Left renal cortex interstitium (tissue), 4 donors: ENCODE data around the gene LSM10. TPM values are rescaled to one million over a fixed set of nuclear protein-coding genes. Genes with fewer than 3 reads are reported as not detected.

Experiments used
- DNase-seq, 4 donors: peaks; one replicate each; pipeline ENCODE4 v3.0.0-alpha.2; 2013; ENCODE audit warnings: low read depth in 4 of 4, low spot score in 2 of 4, missing footprints in 1 of 4
- polyA plus RNA-seq, 4 donors: library from polyadenylated mRNA; unstranded; fragments of 120-200 nt; gene quantifications; one replicate each; pipeline ENCODE4 v1.2.1, GENCODE V29; 2013; ENCODE audit not compliant: insufficient read length in 4 of 4

The LSM10 gene
- polyA plus RNA-seq, 4 donors = 24.3 to 32.2 (median 26.0) TPM

DNA sequence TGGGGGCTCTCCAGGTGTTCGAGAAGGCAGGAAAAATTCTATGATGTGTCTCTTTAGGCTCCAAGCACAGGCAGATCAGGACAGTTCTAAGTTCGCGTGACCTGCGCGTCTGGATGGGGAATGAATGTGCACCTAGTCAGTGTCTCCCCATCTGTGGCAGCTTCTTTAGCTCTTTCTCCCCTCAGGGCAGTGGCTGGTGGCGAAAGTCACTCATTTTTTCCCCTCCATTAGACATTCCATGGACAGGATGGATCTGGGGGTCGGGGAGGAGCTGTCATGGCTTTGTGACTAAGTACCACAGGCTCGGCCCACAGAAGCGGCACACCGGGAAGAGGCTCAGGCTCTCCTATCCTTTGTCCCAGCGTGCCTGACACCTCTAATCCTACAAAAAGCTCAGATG, 43.2 kb downstream of the LSM10 start:
- no peak for DNase-seq

DNA sequence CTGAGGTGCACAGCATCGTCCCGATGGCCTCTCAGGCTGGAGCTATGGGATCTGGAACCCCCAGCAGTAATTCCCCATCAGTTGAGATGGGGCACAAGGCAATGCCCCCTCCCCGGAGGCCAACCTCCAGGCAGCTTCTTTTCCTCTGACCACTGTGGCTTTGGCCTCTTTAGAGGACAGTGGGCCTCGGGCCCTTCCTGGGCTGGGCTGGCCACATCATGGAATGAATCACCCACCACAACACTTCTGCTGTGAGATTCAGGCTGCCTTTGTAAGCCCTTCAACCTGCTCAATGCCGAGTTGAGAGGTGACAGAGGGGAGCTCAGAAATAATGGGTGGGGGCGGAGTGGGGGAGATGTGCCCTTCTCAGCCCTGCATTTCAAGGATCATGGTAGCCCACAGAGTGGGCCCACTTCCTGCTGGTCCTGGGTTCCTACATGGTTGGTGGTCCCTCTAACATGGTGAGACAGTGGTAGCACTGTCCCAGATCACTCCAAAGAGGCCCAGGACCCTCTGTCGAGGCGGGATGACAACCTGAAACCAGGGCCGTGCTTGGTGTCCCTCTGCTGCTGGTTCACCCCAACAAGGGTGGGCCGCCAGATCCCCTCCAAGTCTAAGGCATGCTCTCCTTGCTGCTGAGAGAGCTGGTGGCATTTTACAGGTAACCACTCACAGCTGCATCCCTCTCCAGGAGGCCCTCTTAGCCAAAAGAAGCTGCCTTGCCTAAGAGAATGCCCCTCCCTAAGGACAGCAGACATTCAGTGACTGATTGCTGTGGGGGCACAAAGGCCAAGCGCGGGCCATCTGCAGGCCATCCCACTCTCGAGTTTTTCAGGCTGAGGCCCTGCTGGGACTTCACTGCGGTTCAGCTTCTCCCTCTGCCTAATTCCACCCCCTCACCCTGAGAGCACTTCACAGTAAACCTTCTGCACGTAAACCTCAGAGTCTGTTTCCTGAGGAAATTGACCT, 44.5 kb downstream of the LSM10 start:
- no peak for DNase-seq

DNA sequence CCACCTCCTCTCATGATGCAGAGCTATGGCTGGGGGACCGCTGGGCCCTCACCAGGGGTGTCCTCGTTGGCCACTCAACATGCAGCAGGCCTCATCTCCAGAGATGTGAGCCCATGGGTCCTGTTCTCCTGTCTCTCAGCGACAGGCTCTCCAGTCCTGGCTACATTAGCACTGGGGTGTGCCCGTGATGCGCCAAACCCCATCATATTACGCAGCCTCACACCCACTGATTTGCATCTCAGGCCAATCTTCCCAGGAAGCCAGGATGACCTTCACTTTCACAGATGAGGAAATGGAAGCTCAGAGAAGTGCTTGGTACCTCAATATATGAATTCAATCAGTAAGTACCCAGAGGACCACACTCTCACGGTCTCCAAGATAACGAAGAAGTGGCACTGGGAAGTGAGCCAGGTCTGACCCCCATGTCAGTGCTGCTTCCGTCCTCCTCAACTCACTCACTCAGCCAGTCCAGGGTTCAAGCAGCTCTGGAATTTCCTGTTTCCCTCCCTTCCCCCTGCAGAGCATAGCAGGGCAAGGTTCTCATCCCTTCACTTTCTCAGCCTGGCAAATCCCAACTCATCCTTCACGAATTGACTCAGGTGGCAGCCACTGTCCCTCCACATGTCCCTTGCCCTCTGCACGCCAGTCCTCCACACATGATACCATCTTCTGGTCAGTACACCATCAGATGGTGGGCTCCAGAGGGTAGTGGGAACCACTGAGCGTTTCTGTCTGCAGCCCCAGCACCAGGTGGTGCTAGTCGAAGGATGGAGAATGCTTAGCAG, 45.4 kb downstream of the LSM10 start:
- DNase-seq = no peak

DNA sequence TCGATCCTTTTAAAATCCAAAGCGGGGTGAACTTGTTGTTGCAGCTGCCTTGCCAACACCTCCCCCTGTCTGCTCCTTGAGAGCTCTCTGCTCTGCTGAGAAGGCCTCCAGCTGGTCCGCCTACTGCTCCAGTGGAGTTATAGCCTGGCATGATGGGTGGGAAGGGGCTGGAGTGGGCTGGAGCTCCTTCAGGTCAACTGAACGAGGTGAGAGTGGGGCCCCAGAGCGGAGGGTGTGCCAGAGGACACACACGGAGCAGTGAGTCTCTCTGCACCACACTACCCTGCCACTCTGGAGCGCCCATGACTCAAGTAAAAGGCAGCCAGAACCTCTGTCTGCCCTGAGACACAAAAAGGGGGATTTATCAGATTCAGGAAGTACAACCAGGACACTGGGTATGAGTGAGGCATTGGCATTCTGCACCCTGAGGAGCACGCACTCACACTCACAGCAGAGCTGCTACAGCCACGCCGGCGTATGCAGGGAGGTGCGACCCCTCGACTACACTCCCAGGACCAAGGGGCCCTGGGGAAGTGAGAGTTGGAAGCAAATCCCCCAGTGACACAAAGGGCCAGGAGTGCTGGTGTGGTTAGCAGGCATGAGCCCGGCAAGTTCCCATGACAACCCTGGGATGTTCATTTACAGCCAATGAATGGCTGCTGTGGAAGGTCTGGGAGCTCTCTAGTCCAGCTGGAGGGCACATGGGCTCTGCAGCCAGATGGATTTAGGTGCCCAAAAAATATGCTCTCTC, 46.3 kb downstream of the LSM10 start:
- no peak for DNase-seq

DNA sequence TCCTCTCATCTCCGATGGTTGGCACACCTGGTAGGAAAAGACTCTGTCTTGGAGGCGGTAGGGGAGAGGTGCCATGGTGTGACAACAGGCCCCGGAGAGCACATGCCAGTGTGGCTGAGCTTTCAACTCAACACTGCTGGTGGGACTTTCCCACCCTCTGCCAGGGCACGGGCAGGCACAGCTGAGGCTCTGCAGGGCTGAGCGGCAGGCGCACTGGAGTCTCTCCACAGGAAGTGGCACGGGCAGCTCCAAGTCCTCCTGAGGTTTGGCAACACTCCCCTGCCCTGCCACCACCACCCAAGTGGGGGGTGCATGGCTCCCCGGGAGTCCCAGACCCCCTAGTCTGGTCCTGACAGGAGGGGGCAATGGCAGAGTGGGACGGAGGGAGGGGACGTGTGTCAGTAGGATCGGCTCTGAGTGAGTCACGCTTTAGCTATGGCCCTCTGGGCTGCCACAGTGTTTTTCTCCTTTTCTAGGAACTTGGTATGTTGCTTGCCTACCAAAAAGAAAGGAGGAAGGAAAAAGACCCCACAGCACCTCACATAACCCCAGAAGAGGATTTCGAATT, 47.0 kb downstream of the LSM10 start:
- no peak for DNase-seq

DNA sequence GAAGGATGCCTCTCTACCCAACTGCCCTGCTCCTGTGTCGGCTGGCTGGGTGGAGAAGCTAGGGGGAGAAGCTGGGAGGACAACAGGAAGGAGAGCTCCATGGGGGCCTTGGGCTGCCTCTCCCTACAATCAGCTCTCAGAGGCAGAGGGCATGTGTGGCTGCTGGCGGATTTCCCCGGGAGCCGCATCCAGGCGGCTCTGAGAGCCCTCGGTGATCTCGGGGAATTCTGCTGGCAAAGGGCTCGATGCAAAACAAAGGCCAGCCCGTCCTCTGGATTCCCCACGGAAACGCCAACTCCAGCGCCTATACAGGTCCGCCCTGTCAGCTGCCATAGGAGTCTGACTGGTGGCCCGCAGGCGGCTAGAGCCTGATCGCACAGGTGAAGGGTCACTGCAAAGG, 47.9 kb downstream of the LSM10 start:
- no peak for DNase-seq

DNA sequence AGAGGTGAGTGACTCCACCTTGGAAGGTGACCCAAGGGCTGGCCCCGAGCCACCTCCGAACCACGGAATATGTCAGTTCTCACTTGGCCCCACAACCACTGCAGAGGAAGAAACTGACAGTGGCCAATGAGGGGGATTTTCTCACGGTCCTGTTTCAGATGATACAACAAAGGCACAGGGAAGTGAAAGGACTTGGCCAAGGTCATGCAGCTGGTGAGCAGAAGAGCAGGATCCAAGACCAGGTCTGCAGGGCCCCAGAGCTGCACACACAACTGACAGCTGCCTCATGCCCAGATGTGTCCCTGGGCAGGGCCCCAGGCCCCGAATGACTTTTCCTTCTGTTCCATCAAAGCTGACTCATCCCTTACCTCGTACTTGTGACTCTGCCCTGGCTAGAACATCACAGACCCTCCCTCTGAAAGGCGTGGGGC, 48.5 kb downstream of the LSM10 start:
- no peak for DNase-seq

DNA sequence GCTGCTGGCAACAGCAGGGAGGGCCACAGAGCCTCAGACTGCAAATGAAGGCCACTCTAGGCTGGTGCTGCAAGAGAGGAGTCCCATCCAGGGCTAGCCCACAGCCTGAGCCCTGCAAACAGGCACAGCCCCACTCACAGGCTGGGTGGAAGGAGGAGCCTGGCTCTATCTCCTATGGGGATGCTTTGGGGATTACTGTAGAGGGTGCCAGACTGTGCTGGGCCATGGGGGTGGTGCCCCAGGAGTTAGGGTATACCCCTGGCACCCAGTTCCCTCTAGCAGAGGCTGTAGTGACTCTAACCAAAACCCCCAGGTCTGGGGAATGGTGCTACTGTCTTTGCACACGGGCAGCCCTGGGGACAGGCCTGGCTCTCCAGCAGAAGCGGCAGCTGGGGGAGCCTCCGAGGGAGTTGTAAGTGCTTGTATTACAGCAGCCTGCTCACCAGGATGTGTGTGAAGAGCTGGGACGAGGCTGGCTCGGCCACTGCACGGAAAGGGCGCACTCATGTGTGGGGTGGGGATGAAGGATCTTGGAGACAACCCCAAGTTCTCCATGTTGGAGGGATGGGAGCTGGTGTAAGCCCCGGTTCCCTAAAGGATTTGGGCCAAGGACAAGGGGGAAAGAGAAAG, 50.9 kb downstream of the LSM10 start:
- no peak for DNase-seq

DNA sequence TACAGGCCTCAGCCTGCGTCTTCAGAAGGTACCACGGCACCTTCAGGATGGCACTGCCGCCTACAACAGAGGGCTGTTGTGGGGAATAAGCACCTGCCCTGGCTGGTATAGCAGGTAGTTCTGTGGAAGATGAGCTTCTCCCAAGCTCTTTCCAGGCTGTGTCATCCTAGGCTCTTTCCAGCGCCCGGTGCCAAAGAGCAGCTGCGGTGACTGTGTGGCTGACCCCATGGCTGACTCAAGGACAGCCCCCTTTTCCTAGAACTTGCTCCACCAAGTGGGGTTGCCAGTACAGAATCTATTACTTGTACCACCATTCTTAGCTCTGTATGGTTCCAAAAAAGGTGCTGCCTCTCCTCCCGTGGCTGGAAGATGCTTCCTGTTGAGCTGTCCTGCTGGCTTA, 52.4 kb downstream of the LSM10 start:
- no peak for DNase-seq

DNA sequence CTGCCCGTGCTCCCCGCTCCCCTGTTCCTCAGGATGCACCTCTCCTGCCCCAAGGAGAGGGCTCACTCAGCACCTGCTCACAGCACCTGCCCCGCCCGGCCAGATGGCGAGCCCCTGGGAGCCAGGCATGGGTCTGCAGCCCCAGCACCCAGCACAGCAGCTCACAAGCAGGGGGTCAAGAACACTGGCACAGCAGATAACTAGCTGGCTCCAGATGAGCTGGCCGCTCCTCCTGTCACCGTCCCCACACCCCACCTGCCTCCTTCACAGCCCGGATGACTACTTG, 53.4 kb downstream of the LSM10 start:
- no peak for DNase-seq

DNA sequence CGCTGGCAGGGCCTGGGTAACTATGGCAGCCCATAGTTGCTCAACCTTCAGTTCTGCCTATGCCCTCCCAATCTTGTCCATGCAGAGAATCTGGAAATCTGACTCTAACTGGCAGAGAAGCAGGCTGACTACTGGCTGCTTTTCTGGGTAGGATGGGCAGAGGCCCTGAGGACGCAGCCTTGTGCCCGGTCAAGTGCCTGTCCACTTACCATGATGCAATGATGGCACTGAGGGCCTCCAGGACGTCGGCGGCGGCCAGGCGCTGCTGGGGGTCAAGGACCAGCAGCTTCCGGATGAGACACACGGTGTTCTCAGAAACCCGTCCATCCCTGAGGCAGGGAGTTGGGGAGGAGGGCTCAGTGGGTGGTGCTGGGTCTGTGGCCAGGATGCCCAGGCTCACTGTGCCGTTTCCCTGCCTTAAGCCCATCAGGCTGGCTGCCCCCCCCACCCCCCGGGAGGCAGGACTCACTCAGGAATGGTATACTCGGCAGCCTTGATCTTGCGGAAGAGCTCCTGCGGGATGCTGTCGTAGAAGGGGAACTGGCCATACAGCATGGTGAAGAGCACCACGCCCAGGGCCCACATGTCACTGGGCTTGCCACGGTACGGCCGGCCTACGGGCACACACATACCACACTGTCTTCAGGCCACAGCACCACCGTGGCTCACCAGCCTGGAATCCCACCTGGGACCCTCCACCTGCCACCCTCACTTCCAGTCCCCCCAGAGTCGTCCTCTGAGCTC, 53.9 kb downstream of the LSM10 start:
- DNase-seq = no peak

Other genes starting within 250 kb of the LSM10 start
- 10 to 100 TPM; 63.0 to 67.7 (median 63.3) TPM for gene TRAPPC3, start 248.4 kb downstream of the LSM10 start, polyA plus RNA-seq
- 10 to 100 TPM; 57.5 to 77.7 (median 66.1) TPM for gene MAP7D1, start 241.7 kb downstream of the LSM10 start, polyA plus RNA-seq
- 100 to 1,000 TPM; 121 to 150 (median 142) TPM for gene THRAP3, start 173.5 kb downstream of the LSM10 start, polyA plus RNA-seq
- 10 to 100 TPM; 18.5 to 40.8 (median 29.9) TPM for gene SH3D21, start 91.5 kb downstream of the LSM10 start, polyA plus RNA-seq
- 100 to 1,000 TPM in 2 of 4 donors, 10 to 100 TPM in 2; 43.1 to 142 (median 86.8) TPM for gene EVA1B, start 74.3 kb downstream of the LSM10 start, polyA plus RNA-seq
- gene STK40, start 12.0 kb downstream of the LSM10 start, polyA plus RNA-seq = 10 to 100 TPM; 41.0 to 48.5 (median 44.2) TPM
- gene OSCP1, start 52.5 kb upstream of the LSM10 start, polyA plus RNA-seq = 10 to 100 TPM; 18.2 to 26.8 (median 24.3) TPM
- 10 to 100 TPM; 65.6 to 78.7 (median 69.6) TPM for gene MRPS15, start 66.5 kb upstream of the LSM10 start, polyA plus RNA-seq
- 1 to 10 TPM; 2.5 to 6.0 (median 5.0) TPM for gene CSF3R, start 85.0 kb upstream of the LSM10 start, polyA plus RNA-seq